ENCODE measurements around the gene MINK1.

GRCh38 chr17:4786516-4786915 lies 46.6 kb upstream of the MINK1 start:
- TF ChIP-seq ELF4 (IDR thresholded peaks at IDR 0.05) (no peak), ZNF384 (IDR thresholded peaks at IDR 0.05) (no peak), FOXA1 (IDR thresholded peaks at IDR 0.05) (no peak), BHLHE40 (IDR thresholded peaks at IDR 0.05; ENCODE audit: borderline replicate concordance) (no peak), SP1 (IDR thresholded peaks at IDR 0.05) (no peak)
